GM12874 (cell line): ENCODE data around the gene AFTPH.

ENCODE experiments used
- CTCF ChIP-seq: IDR thresholded peaks from 2 replicates; pipeline ENCODE4 v1.5.1; 2011; ENCODE audit warnings: low read depth, mild to moderate bottlenecking, control low read depth, low read length, moderate library complexity; ENCODE audit not compliant: insufficient read depth

The AFTPH gene

DNA sequence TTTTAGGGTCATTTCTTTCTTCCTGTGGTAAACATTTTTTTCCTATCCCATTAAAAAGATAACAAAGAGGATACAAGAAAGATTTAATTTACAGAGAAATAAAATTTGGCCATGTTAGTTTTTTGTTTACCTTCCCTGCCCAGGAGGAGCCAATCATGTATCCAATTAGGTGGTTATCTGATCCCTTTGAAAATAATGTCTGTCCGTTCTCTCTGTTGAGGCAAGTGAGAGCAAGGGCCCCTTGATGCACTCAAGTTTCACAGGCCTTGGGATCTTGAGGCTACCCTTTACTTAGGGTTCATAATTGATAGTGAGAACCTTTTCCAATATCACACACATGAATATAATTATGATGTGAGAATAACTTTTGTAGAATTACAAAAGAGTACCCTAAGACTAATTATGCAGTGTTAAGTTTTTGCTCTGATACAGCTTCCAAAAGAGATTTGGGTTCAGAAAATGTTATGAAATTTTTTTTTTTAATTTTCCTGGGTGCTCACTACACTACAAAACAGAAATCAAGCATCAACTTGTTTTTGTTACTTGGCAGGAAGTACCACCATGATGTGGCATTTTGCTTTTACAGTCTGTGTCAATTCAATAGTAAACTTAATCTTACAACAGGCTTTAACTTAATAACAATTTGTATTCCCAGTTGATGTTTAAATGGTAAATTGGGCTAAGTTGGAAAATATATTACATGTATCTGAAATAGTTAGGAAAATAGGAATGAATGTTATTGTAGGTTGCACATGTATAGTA, 42.0 kb downstream of the AFTPH start:
- no peak for TF ChIP-seq CTCF

- TF ChIP-seq CTCF: no peak
Observed at GRCh38 chr2:64567473-64567872, 43.3 kb downstream of the AFTPH start.

DNA sequence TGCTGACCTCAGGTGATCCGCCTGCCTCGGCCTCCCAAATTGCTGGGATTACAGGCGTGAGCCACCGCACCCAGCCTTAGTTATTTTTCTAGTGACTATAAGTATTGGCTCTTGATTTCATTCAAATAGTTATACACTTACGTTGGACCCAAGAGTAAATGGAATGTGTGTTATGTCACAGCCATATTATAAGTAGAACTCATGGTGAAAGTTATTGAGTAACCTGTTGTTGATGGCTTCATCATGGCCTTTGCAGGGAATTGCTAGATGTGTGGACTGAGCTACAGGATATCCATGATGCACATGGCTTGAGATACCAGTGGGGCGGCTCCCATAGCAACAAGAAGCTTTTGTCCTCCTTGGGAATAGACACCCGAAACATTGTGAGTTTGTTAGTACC, 44.7 kb downstream of the AFTPH start:
- no peak for TF ChIP-seq CTCF

DNA sequence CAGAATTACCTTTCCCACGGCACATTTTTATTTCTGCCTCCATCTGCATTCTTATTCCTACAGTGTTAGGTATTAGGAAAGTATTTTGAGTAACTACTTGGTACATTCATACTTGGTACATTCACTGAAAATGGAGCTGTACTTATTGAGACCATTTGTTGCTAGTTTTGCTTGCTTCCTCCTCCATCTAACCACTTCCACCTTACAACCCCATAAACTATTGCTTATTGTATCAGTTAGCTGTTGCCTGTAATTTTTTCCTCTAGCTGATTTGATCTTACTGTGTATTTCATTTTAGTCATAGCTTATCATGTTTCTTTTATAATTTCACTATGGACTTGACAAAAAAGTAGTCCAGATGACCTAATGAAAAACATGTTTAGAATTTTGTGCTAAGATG, 50.7 kb downstream of the AFTPH start:
- TF ChIP-seq CTCF: no peak

DNA sequence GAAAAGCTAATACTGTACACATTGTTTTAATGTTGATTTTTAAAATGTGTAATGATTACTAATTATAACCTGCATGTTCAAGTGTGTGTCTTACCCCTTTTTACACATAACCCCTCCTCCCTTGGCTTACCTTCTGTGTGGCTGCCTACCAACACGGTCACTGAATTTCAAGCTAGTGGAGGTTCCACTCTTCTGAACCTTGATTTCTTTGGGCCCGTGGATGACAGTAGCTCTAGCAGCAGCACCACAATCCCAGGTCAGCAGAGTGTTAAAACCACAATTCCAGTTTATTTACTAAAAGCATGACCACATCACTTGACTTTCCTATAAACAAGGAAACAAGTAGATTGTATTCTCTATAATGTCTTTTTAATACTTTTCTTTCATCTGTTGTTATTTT, 56.9 kb downstream of the AFTPH start:
- no peak for TF ChIP-seq CTCF

- TF ChIP-seq CTCF: no peak
Observed at GRCh38 chr2:64581777-64582539, 57.8 kb downstream of the AFTPH start.

DNA sequence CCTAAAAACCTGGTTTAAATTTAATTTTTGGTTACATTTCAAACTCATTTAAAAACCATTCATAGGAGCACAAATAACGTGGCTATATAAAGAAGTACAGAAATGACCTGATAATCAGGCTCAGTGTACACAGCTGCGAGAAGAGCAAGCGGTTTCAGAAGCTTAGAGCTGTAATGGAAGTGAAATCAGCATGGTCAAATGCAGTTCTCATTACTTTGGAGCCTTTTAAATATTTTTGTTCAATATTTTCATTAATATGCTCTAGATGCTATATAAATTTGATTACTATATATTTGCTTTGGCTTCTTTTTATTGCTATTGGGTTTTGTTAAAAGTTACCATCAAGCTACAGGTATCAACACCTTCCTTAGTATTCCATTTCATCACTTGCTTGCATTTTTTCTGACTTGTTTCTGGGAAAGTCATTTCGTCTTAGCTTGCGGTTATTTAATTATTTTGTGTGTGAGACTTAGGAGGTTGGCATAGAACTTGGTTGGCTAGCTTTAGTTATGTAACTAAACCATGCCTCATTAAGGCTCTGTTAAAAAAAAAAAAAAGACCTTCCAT, 58.7 kb downstream of the AFTPH start:
- TF ChIP-seq CTCF: no peak
